ENCODE data around the gene AKAP12. TPM values are rescaled to one million over a fixed set of nuclear protein-coding genes. Genes with fewer than 3 reads are reported as not detected.

The AKAP12 gene
- total and polyA plus RNA-seq, 2 experiments from 2014 or later: 90.1 to 137 TPM

DNA sequence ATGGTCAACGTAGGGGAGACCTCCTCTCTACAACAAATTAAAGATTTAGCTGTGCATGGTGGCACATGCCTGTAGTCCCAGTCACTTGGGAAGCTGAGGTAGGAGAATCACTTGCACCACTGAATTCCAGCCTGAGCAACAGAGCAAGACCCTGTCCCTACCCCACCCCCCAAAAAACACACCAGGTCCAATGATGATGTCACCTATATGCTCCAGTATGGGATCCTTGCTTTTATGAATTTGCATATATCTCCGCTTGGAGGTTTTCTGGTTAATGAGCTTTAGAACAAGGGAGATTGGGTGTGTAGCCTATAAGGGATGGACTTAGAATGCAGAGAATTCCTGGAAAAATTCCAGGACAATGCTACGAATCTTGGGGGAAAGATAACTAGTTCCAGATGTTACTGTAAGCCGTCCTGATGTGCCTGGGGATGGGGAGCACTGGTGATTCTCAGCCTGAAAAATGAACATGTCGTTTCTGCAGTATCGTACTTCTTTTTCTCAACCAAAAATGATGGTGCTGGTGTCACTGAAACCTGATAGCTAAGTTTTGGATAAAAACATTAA is 90.4 kb downstream of the AKAP12 start:
- H3K4me3 ChIP-seq: no peak overlapping the region
- Mint-ChIP-seq H3K4me1 (peaks cover 13% of the 10 kb centered on the region), H3K36me3 (ENCODE audit: low read depth) (peaks cover 7% of the 10 kb centered on the region; the same call in 1 of the 3 replicates), H3K4me3 (no peak overlapping the region), H3K9me3 (no peaks in the 10 kb centered on the region; the same call in 2 of the 3 replicates), H3K27ac (no peak overlapping the region), H3K27me3 (ENCODE audit: insufficient read depth, low read depth, poor library complexity) (peaks cover 7% of the 10 kb centered on the region)
- no peaks in the 10 kb centered on the region; the same call in 1 of the 2 replicates for H3K27me3 ChIP-seq (ENCODE audit: insufficient read depth)
- no peak overlapping the region for H3K27ac ChIP-seq (ENCODE audit: low read depth)
- peaks cover 2% of the 10 kb centered on the region for H4K20me1 ChIP-seq (replicated peaks; ENCODE audit: insufficient read depth)
- DNase-seq (ENCODE audit: low spot score) (no peak), ATAC-seq (no peak)
- no peaks in the 10 kb centered on the region for H3K9me2 ChIP-seq (ENCODE audit: insufficient read depth)
- no peak overlapping the region for H3K4me2 ChIP-seq
- H3F3A ChIP-seq (replicated peaks; ENCODE audit: low read depth): no peaks in the 10 kb centered on the region; the same call in 1 of the 2 replicates
- TF ChIP-seq ZNF331 (CRISPR knock-in tag; IDR thresholded peaks at IDR 0.05; ENCODE audit: low read depth) (no peak), STAT1 (IDR thresholded peaks at IDR 0.05; ENCODE audit: unreplicated experiment) (no peak), ZNF462 (CRISPR knock-in tag; IDR thresholded peaks at IDR 0.05) (no peak), JUNB (IDR thresholded peaks at IDR 0.05; ENCODE audit: unreplicated experiment) (no peak), POLR2AphosphoS5 (IDR thresholded peaks at IDR 0.05; ENCODE audit: low read depth) (no peak), NANOG (IDR thresholded peaks at IDR 0.05; ENCODE audit: borderline replicate concordance) (no peak), EZH2 (IDR thresholded peaks at IDR 0.05; ENCODE audit: low read depth, unreplicated experiment) (no peak), CREB1 (CRISPR knock-in tag; IDR thresholded peaks at IDR 0.05; ENCODE audit: low read depth) (no peak), ETS1 (IDR thresholded peaks at IDR 0.05) (no peak), ZNF114 (CRISPR knock-in tag; IDR thresholded peaks at IDR 0.05) (no peak), EZH2phosphoT487 (IDR thresholded peaks at IDR 0.05; ENCODE audit: unreplicated experiment) (no peak)
- TF ChIP-seq, protein P1, sequence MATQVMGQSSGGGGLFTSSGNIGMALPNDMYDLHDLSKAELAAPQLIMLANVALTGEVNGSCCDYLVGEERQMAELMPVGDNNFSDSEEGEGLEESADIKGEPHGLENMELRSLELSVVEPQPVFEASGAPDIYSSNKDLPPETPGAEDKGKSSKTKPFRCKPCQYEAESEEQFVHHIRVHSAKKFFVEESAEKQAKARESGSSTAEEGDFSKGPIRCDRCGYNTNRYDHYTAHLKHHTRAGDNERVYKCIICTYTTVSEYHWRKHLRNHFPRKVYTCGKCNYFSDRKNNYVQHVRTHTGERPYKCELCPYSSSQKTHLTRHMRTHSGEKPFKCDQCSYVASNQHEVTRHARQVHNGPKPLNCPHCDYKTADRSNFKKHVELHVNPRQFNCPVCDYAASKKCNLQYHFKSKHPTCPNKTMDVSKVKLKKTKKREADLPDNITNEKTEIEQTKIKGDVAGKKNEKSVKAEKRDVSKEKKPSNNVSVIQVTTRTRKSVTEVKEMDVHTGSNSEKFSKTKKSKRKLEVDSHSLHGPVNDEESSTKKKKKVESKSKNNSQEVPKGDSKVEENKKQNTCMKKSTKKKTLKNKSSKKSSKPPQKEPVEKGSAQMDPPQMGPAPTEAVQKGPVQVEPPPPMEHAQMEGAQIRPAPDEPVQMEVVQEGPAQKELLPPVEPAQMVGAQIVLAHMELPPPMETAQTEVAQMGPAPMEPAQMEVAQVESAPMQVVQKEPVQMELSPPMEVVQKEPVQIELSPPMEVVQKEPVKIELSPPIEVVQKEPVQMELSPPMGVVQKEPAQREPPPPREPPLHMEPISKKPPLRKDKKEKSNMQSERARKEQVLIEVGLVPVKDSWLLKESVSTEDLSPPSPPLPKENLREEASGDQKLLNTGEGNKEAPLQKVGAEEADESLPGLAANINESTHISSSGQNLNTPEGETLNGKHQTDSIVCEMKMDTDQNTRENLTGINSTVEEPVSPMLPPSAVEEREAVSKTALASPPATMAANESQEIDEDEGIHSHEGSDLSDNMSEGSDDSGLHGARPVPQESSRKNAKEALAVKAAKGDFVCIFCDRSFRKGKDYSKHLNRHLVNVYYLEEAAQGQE (IDR thresholded peaks at IDR 0.05; ENCODE audit: unreplicated experiment): no peak
- TF ChIP-seq, protein P2, sequence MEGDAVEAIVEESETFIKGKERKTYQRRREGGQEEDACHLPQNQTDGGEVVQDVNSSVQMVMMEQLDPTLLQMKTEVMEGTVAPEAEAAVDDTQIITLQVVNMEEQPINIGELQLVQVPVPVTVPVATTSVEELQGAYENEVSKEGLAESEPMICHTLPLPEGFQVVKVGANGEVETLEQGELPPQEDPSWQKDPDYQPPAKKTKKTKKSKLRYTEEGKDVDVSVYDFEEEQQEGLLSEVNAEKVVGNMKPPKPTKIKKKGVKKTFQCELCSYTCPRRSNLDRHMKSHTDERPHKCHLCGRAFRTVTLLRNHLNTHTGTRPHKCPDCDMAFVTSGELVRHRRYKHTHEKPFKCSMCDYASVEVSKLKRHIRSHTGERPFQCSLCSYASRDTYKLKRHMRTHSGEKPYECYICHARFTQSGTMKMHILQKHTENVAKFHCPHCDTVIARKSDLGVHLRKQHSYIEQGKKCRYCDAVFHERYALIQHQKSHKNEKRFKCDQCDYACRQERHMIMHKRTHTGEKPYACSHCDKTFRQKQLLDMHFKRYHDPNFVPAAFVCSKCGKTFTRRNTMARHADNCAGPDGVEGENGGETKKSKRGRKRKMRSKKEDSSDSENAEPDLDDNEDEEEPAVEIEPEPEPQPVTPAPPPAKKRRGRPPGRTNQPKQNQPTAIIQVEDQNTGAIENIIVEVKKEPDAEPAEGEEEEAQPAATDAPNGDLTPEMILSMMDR (conservative IDR thresholded peaks at IDR 0.05; ENCODE audit: low read depth in 2 of 2): no peak
- peaks cover 41% of the 10 kb centered on the region for H3K79me2 ChIP-seq (replicated peaks; ENCODE audit: insufficient read depth)
- no peaks in the 10 kb centered on the region; the same call in 1 of the 2 replicates for H3K4me1 ChIP-seq (ENCODE audit: insufficient read depth)
- no peaks in the 10 kb centered on the region for H3K36me3 ChIP-seq (ENCODE audit: insufficient read depth)
- no peak overlapping the region for H2AFZ ChIP-seq

All from GM23338 (cell line).